ENCODE data around the gene BHLHA9. TPM values are rescaled to one million over a fixed set of nuclear protein-coding genes. Genes with fewer than 3 reads are reported as not detected.

Gene BHLHA9
- total RNA-seq (not detected in 2 replicates), polyA plus RNA-seq (not detected in 2 replicates), polyA minus RNA-seq (not detected in 2 replicates), Bru-seq, nascent RNA (not detected), BruChase-seq, experiment 1, labeled RNA remaining after a 6-hour chase (not detected), BruChase-seq, experiment 2, labeled RNA remaining after a 2-hour chase (not detected)
- polyA plus RNA-seq (2011; cell fraction: cytosol; rRNA removed) = not detected in 2 replicates
- not detected in 2 replicates for polyA plus RNA-seq (2011; cell fraction: nucleus; rRNA removed)
- polyA plus RNA-seq (2012) = not detected in 2 replicates
- polyA minus RNA-seq (2011; cell fraction: cytosol; rRNA and poly(A)+ RNA removed) = not detected
- polyA minus RNA-seq (2011; cell fraction: nucleus; rRNA and poly(A)+ RNA removed) = not detected in 2 replicates
- long read RNA-seq = 0 reads

DNA sequence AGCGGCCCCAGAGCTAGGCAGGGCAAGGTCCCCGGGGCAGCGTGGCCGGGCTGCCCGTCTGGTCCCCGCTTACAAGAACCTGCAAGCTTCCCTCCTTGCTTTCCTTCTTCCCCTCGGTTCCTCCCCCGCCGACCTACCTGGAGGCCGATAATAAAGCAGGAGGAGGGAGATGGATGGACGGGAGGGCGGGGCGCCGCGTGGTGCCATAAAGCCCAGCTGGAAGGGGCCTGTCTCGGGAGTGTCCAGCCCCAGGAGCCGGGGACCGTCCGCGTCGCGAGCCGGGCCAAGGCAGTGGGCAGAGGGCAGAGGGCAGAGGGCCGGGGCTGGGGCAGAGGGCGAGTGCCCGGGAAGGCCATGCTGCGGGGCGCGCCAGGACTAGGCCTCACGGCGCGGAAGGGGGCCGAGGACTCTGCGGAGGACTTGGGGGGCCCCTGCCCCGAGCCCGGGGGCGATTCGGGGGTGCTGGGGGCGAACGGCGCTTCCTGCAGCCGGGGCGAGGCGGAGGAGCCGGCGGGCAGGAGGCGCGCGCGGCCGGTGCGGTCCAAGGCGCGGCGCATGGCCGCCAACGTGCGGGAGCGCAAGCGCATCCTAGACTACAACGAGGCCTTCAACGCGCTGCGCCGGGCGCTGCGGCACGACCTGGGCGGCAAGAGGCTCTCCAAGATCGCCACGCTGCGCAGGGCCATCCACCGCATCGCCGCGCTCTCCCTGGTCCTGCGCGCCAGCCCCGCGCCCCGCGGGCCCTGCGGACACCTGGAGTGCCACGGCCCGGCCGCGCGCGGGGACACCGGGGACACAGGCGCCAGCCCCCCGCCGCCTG is at the start of gene BHLHA9:
TSS of gene BHLHA9 (plus strand) at position 235 of the 820 bp plus-strand sequence. CDS start at position 355, 120 bp downstream.
- dilution Hi-C loops (cut with MboI; ENCODE audit: extremely low pct_ligation_motif_present, low sequenced_read_pairs) = no loop called here
- CTCF ChIA-PET = no interaction called here
- no peak within 1 kb of the TSS for H3K4me3 ChIP-seq (replicated peaks in 1 of 3; ENCODE audit: insufficient read depth in 1 of 3, low read depth in 1 of 3, low read length in 3 of 3)

More for the DNA sequence above, at the start of gene BHLHA9:
- intact Hi-C loops (cut with micrococcal nuclease) = no loop called here
- no peak within 1 kb of the TSS for H3K4me2 ChIP-seq (ENCODE audit: insufficient read depth, low read length)
- H3K9me3 ChIP-seq (replicated peaks; ENCODE audit: control insufficient read depth, insufficient read depth, low read length) = no peaks in the 10 kb centered on the region
- no peaks in the 10 kb centered on the region for H3K79me2 ChIP-seq (ENCODE audit: control insufficient read depth, insufficient read depth, low read length)
- no peaks in the 10 kb centered on the region for H3K9me1 ChIP-seq (replicated peaks; ENCODE audit: control insufficient read depth, extremely low read depth, insufficient read depth, low read length)
- BruUV-seq (replicated peaks) = no TSS peak
- peaks cover 6% of the 10 kb centered on the region for H3K4me1 ChIP-seq (ENCODE audit: control insufficient read depth, extremely low read depth, insufficient read depth, low read length)
- H3K27me3 ChIP-seq (ENCODE audit: control insufficient read depth in 2 of 2, insufficient read depth in 2 of 2, low read length in 2 of 2) = peaks cover 11 to 16% of the 10 kb centered on the region in 2 experiments
- FAIRE-seq = no peak
- TF ChIP-seq GATA2 (IDR thresholded peaks at IDR 0.05; ENCODE audit: insufficient read depth, insufficient read length, low read depth, low read length) = no peak
- no peak for TF ChIP-seq POLR2A (IDR thresholded peaks at IDR 0.05; ENCODE audit: low read depth, low read length)
- TF ChIP-seq, protein P1, sequence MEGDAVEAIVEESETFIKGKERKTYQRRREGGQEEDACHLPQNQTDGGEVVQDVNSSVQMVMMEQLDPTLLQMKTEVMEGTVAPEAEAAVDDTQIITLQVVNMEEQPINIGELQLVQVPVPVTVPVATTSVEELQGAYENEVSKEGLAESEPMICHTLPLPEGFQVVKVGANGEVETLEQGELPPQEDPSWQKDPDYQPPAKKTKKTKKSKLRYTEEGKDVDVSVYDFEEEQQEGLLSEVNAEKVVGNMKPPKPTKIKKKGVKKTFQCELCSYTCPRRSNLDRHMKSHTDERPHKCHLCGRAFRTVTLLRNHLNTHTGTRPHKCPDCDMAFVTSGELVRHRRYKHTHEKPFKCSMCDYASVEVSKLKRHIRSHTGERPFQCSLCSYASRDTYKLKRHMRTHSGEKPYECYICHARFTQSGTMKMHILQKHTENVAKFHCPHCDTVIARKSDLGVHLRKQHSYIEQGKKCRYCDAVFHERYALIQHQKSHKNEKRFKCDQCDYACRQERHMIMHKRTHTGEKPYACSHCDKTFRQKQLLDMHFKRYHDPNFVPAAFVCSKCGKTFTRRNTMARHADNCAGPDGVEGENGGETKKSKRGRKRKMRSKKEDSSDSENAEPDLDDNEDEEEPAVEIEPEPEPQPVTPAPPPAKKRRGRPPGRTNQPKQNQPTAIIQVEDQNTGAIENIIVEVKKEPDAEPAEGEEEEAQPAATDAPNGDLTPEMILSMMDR (IDR thresholded peaks at IDR 0.05; ENCODE audit: extremely low read depth in 1 of 2, insufficient read depth in 1 of 2, low read depth in 1 of 2, low read length in 2 of 2) = no peak
- TF ChIP-seq EZH2 (IDR thresholded peaks at IDR 0.05; ENCODE audit: borderline replicate concordance, low read depth, low read length, severe bottlenecking) = peak; percentile 88
- no peak for TF ChIP-seq POLR2AphosphoS5 (IDR thresholded peaks at IDR 0.05; ENCODE audit: insufficient read depth, low read depth, low read length)
- POLR2A ChIA-PET = no interaction called here
- no peak within 1 kb of the TSS for H2AFZ ChIP-seq (ENCODE audit: low read depth, low read length)
- H4K20me1 ChIP-seq (replicated peaks; ENCODE audit: control insufficient read depth, extremely low read depth, insufficient read depth, low read length) = no peaks in the 10 kb centered on the region
- no peaks in the 10 kb centered on the region for H3K36me3 ChIP-seq (ENCODE audit: control insufficient read depth in 2 of 2, extremely low read depth in 1 of 2, insufficient read depth in 2 of 2, low read length in 2 of 2)
- no peak within 1 kb of the TSS for H3K27ac ChIP-seq (ENCODE audit: insufficient read depth, low read depth, low read length)
- no peak for DNase-seq (ENCODE audit: low read depth, low spot score)
- H3K9ac ChIP-seq (replicated peaks; ENCODE audit: extremely low read depth, insufficient read depth, low read length) = no peak within 1 kb of the TSS

Measured in endothelial cell of umbilical vein (primary cell).